Hepatocyte (in vitro differentiated cells): Measurements from ENCODE around the gene CTRL.

Experiments used
- EZH2 ChIP-seq: fragments of 200-600 bp; sonication (generic); IDR thresholded peaks from 2 replicates; pipeline ENCODE4 v1.6.1; 2016; ENCODE audit warnings: antibody characterized with exemption, mild to moderate bottlenecking, borderline replicate concordance
- EZH2phosphoT487 ChIP-seq: fragments of 200-600 bp; sonication (generic); IDR thresholded peaks from one replicate; pipeline ENCODE4 v1.6.1; 2018; ENCODE audit warnings: antibody characterized with exemption, mild to moderate bottlenecking, low read depth, moderate library complexity; ENCODE audit not compliant: unreplicated experiment, severe bottlenecking
- TF ChIP-seq, protein P1 (sequence below): fragments of 200-600 bp; sonication (generic); IDR thresholded peaks from 2 replicates; pipeline ENCODE4 v1.5.1; 2016; ENCODE audit warnings: antibody characterized with exemption, mild to moderate bottlenecking; ENCODE audit not compliant: poor library complexity

DNA sequence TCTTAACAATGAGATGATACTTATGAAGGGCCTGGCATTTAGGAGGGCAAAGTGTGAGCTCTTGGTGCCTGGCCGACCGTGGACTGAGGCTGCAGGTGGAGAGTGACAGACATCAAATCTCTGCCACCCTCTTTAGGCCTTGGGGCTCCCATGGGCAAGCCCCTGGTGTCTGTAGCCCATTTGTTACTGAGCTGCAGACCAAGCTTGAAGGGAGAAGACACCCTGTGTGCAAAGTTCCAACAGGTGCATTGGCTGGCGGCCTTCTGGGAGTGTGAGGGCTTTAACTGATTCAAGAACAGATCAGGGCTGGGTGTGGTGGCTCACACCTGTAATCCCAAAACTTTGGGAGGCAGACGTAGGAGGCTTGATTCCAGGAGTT lies 789 bp upstream of the CTRL start:
- TF ChIP-seq, protein P1, sequence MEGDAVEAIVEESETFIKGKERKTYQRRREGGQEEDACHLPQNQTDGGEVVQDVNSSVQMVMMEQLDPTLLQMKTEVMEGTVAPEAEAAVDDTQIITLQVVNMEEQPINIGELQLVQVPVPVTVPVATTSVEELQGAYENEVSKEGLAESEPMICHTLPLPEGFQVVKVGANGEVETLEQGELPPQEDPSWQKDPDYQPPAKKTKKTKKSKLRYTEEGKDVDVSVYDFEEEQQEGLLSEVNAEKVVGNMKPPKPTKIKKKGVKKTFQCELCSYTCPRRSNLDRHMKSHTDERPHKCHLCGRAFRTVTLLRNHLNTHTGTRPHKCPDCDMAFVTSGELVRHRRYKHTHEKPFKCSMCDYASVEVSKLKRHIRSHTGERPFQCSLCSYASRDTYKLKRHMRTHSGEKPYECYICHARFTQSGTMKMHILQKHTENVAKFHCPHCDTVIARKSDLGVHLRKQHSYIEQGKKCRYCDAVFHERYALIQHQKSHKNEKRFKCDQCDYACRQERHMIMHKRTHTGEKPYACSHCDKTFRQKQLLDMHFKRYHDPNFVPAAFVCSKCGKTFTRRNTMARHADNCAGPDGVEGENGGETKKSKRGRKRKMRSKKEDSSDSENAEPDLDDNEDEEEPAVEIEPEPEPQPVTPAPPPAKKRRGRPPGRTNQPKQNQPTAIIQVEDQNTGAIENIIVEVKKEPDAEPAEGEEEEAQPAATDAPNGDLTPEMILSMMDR: no peak
- TF ChIP-seq EZH2 (no peak), EZH2phosphoT487 (no peak)
